Measurements from ENCODE around the gene DNAAF3.

GRCh38 chr19:55208880-55209692 is 42.7 kb upstream of the DNAAF3 start, which contains the start of gene PTPRH:
- TF ChIP-seq GATA3 (IDR thresholded peaks at IDR 0.05; ENCODE audit: low read depth, low read length) (no peak), GATA2 (IDR thresholded peaks at IDR 0.05; ENCODE audit: low read depth, low read length) (no peak)

Data from SH-SY5Y (cell line).